Activated CD4-positive, alpha-beta T cell treated with anti-CD3 and anti-CD28 coated beads, Interleukin-2, amount 50 U/mL, for 1 hour (primary cell): ENCODE measurements around the gene AR.
"Not testable (repeated sequence)": the region's sequence is repeated elsewhere in the genome, so short reads cannot be mapped to it uniquely, and the experiment has no call there.

Source experiments
- DNase-seq: peaks from one replicate; pipeline ENCODE4 v3.0.0-alpha.2; 2020

Gene AR

GRCh38 chrX:67651437-67652142, 107.8 kb downstream of the AR start:
- DNase-seq: no peak

- DNase-seq: no peak
Measured at GRCh38 chrX:67652543-67652942, 108.7 kb downstream of the AR start.

- DNase-seq: no peak
Measured at GRCh38 chrX:67654301-67654700, 110.5 kb downstream of the AR start.

GRCh38 chrX:67665583-67665982, 121.8 kb downstream of the AR start:
- no peak for DNase-seq

GRCh38 chrX:67670717-67671116, 126.9 kb downstream of the AR start:
- not testable (repeated sequence) for DNase-seq

GRCh38 chrX:67673741-67674274, 130.0 kb downstream of the AR start:
- no peak for DNase-seq

- DNase-seq: no peak
Measured at GRCh38 chrX:67674741-67675140, 130.9 kb downstream of the AR start.

GRCh38 chrX:67684136-67684535, 140.3 kb downstream of the AR start:
- DNase-seq: no peak

- no peak for DNase-seq
Measured at GRCh38 chrX:67692246-67692645, 148.4 kb downstream of the AR start.

GRCh38 chrX:67693928-67694327, 150.1 kb downstream of the AR start:
- no peak for DNase-seq

GRCh38 chrX:67697452-67697851, 153.6 kb downstream of the AR start:
- DNase-seq: no peak

GRCh38 chrX:67700602-67701001, 156.8 kb downstream of the AR start:
- DNase-seq: no peak

- DNase-seq: no peak
Measured at GRCh38 chrX:67714004-67714403, 170.2 kb downstream of the AR start.

GRCh38 chrX:67717571-67717970, 173.8 kb downstream of the AR start:
- no peak for DNase-seq

GRCh38 chrX:67718926-67719325, 175.1 kb downstream of the AR start:
- DNase-seq: no peak

GRCh38 chrX:67720344-67720743, 176.5 kb downstream of the AR start:
- DNase-seq: no peak

- no peak for DNase-seq
Measured at GRCh38 chrX:67721321-67721720, 177.5 kb downstream of the AR start.

- no peak for DNase-seq
Measured at GRCh38 chrX:67723580-67724351, 179.9 kb downstream of the AR start.

- DNase-seq: no peak
Measured at GRCh38 chrX:67724359-67725110, 180.7 kb downstream of the AR start.

- no peak for DNase-seq
Measured at GRCh38 chrX:67725471-67725870, 181.7 kb downstream of the AR start.

- no peak for DNase-seq
Measured at GRCh38 chrX:67726018-67726417, 182.2 kb downstream of the AR start.

- no peak for DNase-seq
Measured at GRCh38 chrX:67727576-67727975, 183.8 kb downstream of the AR start.

- no peak for DNase-seq
Measured at GRCh38 chrX:67730296-67730695, 186.5 kb downstream of the AR start.

- no peak for DNase-seq
Measured at GRCh38 chrX:67731061-67731460, 187.2 kb downstream of the AR start.
